B cell (primary cell): ENCODE measurements around the gene GHRL.

ENCODE experiments used
- EZH2 ChIP-seq: IDR thresholded peaks from 2 replicates; pipeline ENCODE4 v1.6.1; 2012; ENCODE audit warnings: borderline replicate concordance, low read depth, mild to moderate bottlenecking, moderate library complexity, low read length; ENCODE audit not compliant: insufficient read depth, poor library complexity, severe bottlenecking
- TF ChIP-seq, protein P1 (sequence below): fragments of 200-600 bp; IDR thresholded peaks from one replicate; pipeline ENCODE4 v1.8.0; 2022; ENCODE audit warnings: antibody characterized with exemption, mild to moderate bottlenecking

DNA sequence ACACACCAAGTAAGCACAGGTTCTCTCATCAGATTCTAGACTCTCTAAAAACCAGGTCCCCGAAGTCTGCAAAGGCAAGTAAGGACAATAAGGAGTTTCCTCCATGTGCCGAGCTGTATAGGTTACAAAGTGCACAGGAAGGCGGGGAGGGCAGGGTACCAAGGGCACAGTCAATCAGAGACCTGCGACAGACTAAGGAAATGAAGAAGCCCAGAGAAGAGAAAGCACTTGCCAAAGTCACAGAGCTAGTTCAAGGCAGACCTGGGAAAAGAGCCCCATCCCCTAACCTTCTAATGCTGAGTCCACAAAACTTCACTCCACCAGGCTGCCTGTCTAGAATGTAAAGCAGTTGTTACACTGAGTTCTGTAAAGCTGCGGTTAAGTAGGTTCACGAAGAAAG is 26.5 kb upstream of the GHRL start:
- TF ChIP-seq, protein P1, sequence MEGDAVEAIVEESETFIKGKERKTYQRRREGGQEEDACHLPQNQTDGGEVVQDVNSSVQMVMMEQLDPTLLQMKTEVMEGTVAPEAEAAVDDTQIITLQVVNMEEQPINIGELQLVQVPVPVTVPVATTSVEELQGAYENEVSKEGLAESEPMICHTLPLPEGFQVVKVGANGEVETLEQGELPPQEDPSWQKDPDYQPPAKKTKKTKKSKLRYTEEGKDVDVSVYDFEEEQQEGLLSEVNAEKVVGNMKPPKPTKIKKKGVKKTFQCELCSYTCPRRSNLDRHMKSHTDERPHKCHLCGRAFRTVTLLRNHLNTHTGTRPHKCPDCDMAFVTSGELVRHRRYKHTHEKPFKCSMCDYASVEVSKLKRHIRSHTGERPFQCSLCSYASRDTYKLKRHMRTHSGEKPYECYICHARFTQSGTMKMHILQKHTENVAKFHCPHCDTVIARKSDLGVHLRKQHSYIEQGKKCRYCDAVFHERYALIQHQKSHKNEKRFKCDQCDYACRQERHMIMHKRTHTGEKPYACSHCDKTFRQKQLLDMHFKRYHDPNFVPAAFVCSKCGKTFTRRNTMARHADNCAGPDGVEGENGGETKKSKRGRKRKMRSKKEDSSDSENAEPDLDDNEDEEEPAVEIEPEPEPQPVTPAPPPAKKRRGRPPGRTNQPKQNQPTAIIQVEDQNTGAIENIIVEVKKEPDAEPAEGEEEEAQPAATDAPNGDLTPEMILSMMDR: no peak
- no peak for TF ChIP-seq EZH2
